HG03571 (cell line): ENCODE measurements around the gene ITPKB.

Source experiments
- ATAC-seq: cut with Tn5 transposase; IDR thresholded peaks from one replicate; pipeline ENCODE4 v1.9.1; 2021; ENCODE audit not compliant: unreplicated experiment

ITPKB gene

DNA sequence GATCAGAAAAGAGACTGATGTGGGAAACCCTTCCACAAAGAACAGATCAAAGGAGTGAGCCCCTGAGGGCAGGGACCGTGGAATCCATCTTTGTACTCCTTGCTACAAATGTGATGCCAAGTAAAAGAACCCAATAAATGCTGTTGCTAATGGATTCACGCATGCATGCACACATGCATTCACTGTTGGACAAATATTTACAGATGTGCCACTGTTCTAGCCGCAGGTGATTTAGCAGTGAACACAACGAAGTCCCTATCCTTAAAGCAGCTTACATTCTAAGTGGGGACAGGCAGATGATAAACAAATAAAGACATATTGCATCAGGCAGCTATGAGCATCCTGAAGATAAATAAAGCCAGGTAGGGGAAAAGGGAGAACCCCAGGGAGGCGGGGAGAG is 67.8 kb downstream of the ITPKB start:
- ATAC-seq: no peak

DNA sequence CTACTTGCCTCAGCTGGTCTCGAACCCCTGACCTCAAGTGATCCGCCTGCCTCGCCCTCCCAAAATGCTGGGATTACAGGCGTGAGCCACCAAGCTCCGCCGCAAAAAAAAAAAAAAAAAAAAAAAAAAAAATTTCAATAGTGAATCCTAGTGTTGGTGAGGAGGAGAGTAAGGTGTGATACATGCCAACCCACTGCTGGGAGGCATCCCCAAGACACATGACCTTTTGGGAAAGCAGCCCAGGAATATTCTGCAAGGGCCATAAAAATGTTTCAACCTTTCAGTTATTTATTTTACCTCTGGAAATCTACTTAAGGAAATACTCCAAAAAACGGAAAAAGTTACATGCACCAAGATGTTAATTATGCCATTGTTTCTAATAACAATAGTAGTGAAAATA is 69.0 kb downstream of the ITPKB start:
- ATAC-seq: no peak

GRCh38 chr1:226668173-226668560 is 70.9 kb downstream of the ITPKB start:
- no peak for ATAC-seq

GRCh38 chr1:226666692-226667091 is 72.4 kb downstream of the ITPKB start:
- no peak for ATAC-seq

DNA sequence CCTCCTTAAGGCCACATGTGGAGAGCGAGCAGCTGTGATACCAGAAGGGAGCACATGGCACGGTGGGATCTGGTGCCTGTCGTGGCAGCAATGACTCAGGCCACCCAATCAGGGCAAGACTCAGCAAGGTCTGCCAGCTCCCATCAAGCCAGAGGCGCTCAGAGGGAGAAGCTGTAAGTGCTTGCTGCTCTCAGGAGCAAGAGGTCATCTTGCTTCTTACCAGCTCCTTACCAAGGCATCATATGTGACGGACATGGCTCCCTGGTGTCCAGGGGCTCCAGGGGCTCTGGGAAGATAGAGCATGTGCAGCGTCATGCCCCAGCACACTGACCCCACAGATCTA is 72.9 kb downstream of the ITPKB start:
- no peak for ATAC-seq

DNA sequence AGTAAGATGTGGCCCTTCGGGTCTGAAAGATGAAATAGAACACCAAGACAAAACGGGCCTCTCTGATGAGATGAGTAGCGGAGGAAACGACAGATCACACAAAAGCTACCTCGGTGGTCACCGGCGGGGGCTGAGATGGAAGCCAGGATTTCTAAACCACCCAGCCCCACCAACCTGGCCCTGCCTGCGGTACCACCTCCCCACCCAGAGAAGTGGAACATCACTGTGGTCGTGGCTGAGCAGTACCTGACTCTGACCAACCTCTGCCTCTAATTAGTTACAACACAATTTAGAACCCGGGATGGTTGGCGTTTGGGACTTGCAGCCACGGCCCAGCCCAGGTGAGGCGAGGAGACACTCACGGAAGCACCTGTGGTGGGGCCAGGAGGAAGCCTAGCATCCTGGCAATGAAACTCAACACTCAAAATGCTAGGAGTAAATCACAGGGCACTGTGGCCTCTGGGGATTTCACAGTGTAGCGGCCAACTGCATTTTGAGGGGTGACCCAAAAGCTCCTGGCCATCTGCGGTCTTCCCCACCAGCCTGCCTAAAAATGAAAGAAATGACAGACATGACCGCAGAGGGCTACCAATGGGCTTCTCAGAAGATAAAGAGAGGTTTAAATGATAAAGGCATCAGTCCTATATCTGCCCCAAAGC is 73.4 kb downstream of the ITPKB start:
- ATAC-seq: no peak

GRCh38 chr1:226664413-226665101 is 74.5 kb downstream of the ITPKB start:
- ATAC-seq: no peak

GRCh38 chr1:226663327-226663704 is 75.8 kb downstream of the ITPKB start:
- no peak for ATAC-seq

GRCh38 chr1:226662642-226663326 is 76.3 kb downstream of the ITPKB start:
- ATAC-seq: peak; percentile 94

DNA sequence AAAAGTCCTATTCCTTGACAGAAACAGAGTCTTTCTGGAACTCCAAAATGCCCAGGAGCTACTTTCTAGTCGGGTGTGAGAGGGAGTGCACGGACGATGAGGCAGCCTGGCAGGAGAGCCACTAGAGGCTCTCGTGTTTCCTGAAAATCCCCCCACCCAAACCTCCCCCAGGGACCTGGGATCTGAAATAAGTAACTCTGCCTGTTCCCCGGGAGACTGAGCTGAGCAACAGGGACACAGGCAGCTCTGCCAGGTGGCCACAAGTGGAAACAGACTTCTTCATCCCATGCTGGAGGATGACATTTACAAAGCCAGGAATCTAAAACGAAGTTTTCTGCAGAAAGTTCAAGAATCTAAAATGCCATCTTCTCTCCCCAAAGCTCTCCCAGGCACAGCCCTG is 77.1 kb downstream of the ITPKB start:
- no peak for ATAC-seq

DNA sequence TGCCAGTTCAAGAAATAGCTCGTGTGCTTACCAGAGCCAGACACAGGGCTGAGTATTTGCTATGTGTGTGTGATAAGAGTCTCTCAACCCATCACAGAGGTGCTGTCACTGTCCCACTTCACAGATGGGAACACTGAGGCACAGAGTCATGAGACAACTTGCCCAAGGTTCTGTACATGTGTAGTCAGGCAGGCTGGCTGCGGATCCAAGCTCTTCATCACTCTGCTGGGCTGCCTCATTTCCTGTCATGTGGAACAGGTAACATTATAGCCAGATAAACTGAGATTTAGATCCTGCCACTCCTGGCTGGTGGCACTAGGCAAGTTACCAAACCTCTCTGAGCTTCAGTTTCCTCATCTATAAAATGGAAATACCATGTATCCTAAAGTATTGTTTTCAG is 77.8 kb downstream of the ITPKB start:
- no peak for ATAC-seq

DNA sequence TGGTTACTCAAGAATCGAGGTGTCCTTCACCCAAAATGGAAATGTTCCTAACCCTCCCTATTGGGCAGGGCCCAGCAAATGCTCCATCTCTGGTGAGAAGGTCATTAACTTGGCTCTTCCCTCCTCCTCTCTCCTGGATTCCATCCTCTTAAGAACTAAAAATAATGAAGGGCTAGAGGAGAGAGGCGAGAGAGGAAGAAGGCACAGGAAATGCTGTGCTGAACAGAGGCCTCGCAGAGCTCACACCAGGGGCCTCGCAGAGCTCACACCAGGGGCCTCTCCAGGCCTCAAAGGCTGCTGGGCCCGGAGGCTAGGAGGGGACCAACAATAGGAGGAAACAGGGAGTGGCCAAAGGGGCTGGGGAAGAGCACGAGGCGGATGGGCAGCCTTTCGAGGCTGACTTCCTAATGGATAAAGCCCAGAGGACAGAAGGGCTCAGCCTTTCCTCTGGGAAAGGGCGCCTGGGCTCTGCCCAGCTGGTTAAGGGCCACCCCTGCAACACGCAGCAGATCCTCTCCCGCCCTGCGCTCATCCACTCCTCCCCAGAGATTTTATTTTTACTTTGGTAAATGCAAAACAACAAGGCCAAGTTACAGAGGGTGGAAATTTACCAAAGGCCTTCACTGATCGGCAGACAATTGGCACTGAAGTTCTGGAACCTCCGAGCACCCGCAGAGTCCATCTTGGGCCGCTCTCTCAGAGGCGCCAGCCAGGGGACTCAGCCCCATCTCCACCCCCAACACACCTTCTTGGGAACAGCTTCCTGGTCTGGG is 78.5 kb downstream of the ITPKB start:
- no peak for ATAC-seq

GRCh38 chr1:226659641-226660040 is 79.4 kb downstream of the ITPKB start:
- no peak for ATAC-seq

DNA sequence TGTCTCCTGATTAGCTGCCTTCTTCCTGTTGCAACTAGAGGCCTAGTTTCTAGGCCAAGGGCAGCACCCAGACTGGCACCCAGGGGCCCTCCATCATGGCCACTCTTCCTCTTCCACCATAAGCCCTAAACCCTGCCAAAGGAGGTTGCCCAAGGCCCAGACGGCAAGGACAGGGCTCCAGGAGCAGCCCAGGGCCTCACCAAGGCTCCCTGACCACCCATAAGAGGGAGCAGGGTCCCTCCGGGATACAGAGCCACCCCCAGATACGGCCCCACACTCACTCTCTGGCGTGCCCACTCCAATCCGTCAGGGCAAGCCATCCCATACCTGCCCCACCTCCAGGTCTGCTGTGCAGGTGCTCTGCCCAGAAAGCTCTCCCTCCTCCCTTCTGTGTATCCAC is 79.9 kb downstream of the ITPKB start:
- no peak for ATAC-seq

- ATAC-seq: no peak
Measured at GRCh38 chr1:226658546-226659125, 80.4 kb downstream of the ITPKB start.

GRCh38 chr1:226657895-226658545 is 81.1 kb downstream of the ITPKB start:
- ATAC-seq: no peak

GRCh38 chr1:226656601-226657277 is 82.3 kb downstream of the ITPKB start:
- ATAC-seq: no peak

DNA sequence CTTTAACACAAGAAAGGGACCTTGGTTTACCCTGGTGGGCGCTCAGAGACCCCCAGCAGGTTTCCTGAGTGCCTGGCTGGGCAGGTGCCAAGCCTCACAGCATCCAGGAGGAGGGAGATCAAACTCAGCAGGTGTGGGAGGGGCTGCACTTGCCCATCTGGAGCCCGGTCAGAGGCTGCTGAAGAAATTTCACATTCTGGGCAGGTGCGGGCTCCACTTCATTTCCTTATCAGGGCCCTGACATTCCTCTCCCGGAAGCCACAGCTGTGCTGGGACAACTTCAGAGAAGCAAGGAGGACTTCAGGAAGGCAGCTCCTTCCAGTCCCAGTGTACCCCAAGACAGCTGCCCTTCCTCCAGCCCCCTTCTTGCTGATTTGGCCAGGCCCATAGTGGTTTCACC is 82.9 kb downstream of the ITPKB start:
- ATAC-seq: no peak

DNA sequence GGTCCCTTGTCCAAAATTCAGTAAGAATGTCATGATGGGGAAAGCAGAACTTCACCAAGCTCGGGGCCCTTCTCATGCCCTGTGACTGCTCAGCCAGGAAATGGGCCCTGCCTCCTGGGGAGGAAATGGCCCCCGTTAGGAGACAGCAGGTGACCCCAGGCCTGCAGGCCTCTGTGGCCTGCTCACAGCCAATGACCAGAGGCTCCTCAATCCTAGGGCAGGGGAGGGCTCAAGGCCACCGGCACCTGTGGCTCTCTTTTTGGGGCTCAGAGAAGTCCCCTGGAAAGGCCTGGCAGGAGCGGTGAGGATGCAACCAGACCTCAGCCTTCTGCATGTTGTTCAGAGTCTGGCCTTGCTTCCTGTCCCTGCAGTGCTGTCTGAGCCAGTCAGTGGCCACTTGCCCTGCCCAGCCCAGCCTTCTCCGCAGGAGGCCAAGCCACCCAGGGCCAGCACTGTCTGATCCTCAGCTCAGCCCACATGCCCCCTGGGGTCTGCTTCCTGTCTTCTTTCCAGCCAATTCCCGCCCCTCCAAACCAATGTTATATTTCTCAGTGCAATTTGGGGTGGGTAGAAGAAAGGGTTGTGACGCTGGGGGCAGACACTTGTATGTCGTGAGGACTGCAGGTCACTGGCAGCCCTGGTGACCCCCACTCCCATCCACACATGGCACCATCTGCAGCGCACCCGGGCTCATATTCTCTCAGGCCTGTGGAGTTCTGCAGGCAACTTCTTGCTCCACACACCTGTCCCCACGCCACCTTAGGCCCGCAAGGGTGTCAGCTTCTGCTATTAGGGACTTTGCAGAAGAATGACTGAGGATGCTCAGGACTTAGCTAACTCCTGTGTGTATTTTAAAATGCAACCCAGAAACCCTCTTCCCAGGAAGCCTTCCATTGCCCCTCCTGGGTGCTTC is 83.6 kb downstream of the ITPKB start:
- no peak for ATAC-seq
